Brain pericyte (primary cell): Measurements from ENCODE around the gene PLA2G2F.

ENCODE experiments used
- DNase-seq: peaks from one replicate; pipeline ENCODE4 v3.0.0-alpha.2; 2012; ENCODE audit warnings: low read depth, low spot score

PLA2G2F gene

DNA sequence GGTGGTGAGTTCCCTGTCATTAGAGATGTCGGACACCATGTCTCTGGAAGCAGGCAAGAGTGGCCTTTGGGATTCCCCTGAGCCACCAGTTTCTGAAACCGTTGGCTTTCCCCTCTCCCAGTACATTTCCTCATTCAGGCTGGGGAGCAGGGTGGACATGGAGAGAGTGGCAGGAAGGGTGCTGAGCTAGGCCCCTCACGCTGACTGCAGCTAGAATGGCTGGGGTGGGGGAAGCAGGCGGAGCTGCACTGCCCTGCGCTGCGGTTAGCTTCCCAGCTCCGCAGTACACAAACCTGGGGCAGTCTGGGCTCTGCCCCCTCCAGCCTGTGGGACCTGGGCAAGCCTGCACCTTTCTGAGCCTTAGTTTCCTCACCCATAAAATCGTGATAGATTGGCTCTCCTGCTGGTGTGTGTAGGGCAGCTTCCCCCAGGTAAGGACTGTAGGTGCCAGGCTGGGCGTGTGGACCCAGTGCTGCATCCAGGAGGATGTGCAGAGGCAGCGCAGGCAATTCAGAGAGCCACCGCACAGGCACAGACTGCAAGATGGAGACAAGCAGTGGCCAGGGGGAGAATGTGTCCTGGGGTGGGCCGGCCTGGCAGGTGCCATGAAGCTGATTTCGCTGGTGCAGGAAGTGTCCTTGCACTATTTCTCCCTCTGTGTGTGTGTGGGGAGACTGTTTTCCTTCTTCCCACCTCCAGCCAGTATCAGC lies 3.0 kb downstream of the PLA2G2F start:
- DNase-seq, result no peak

DNA sequence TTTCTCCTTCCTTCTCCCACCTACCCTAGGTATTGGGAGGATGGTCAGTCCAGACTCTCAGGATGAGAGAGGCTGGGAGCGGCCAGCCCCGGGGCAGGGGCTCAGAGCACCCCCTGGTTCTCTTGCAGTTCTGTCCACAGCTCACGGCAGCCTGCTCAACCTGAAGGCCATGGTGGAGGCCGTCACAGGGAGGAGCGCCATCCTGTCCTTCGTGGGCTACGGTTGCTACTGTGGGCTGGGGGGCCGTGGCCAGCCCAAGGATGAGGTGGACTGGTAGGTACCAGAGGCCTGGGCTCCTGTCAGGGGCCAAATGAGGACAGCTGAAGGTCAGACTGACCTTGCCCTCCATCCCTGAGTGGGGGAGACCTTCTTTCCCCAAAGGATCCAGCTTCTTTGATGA lies 4.2 kb downstream of the PLA2G2F start:
- DNase-seq, result no peak

DNA sequence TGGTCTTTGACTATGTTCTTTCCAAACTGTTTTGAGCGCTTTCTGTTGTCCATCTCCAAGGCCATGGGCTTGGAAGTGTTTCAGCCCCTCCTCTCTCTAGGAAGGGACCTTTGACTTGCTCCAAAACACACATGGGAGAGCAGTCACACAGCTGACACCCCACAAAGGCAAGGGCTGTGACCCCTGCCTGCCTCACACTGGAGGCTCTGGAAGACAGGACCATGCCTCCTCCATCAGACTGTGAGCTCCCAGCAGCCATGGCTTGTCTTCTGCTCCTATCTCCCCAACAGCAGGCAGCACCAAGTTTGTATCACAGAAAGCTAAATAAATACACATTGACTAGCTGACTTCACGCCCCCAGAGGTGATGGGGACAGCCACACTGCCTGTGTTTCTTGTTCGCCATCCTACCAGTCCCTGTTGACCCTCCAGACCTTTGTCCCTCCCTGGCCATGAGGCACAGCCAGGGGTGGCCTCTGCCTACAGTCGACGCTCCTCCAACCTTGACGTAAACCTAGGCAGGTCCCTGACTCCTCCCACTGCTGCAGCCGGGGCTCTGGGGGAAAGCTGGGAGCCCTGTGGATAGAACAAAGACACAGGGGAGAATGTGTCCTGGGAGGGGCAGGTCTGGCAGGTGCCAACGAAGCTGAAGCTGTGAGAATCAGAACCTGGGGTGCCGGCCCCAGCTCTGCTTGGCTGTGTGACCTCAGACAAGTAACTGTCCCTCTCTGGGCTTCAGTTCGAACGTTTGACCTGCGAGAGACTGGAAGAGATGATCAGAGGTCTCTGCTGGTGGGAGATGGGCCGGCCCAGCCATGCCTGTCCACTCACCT lies 4.8 kb downstream of the PLA2G2F start:
- DNase-seq, result no peak

DNA sequence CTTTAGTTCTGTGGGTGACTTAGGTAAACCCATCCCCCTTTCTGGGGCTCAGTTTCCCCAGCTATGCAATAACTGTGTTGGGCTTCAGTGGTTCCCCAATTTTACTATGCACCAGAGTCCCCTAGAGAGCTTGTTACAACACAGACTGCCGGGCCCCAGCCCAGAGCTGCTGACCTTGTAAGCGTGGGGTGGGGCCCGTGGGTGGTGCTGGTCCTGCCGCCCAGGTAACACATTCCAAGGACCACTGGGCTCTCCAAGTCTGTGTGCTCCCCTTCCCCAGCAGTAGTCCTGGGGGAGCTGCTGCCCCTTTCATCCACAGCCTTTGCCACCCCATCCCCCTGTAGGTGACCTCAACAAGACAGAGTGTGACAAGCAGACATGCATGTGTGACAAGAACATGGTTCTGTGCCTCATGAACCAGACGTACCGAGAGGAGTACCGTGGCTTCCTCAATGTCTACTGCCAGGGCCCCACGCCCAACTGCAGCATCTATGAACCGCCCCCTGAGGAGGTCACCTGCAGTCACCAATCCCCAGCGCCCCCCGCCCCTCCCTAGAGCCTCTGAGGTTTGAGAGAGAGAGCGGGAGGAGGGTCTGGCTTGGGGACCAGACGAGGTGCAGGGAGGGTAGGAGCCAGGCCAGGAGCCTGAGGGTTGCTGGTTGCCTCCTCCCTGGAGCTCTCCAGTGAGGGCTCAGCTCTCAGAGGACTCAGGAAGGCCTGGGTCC lies 8.9 kb downstream of the PLA2G2F start:
- no peak for DNase-seq

DNA sequence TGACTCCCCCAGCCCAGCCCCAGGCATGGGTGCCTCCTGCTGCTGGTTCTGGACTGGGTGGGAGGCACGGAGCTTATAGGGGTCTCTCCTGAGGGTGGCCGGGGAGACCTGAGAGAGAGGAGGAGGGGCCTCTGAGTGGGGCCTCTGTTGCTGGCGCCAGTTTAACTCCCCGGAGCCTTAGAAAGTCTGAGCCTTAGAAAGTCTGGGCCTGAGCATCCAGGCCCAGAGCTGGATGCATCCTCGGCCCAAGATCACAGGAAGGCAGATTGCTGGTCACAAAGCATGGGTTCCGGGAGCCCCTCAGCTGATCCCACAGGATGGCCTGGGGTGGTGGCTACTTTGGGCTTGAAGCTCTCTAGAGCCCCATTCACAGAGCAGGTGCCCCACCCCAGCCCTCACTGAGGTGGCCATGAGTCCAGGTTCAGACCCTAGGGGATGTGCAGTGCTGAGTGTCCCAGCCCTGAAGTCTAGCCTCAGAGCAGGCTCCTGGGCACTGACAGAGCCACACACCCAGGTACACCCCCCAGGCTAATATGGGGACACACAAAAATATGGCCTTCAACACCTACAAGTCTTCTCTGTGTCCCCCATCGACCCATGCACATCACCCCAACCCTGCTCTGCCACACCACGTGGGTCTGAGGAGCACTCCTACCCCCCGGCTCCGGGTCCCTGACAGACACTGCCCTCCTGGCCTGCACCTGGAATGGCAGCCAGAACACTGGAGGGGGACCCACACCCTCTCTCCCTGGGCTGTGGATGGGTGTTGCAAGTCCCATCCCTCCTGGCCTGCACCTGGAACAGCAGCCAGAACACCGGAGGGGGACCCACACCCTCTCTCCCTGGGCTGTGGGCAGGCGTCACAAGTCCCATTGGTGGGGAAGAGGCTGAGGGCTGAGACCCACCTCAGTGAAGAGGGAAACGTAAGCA lies 9.7 kb downstream of the PLA2G2F start:
- no peak for DNase-seq

DNA sequence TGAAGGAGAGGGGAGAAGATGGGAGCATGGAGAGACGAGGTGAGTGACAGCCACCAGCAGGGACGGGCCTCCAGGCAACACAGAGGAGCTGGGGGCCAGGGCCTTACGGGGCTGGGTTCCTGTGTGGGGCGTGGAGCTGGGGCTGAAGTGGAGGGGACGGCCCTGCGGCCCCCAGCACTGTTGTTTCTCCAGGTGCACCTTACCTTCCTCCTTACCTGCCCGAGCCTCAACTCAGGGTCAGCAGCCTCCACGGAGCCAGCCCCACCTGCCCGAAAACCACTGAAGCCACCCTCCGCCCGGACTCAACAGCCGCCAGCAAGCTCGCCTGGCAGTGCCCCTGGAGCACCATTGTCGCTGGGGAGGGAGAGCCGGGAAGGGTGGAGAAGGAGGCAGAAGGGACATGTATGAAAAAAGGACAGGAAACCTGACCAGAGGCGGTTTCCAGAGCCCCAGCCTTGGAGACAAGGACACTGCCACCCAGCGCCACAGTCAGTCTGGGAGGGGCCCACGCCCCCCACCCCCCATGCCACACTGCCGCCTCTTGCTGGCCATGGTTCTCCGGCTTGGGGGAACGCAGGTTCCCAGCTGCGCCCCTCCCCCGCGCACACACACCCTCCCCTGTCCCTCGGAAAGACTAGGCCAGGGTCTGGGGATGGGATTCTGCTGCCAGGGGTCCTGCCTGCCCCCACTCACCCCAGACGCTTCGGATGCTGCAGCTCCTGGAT lies 10.6 kb downstream of the PLA2G2F start:
- no peak for DNase-seq

DNA sequence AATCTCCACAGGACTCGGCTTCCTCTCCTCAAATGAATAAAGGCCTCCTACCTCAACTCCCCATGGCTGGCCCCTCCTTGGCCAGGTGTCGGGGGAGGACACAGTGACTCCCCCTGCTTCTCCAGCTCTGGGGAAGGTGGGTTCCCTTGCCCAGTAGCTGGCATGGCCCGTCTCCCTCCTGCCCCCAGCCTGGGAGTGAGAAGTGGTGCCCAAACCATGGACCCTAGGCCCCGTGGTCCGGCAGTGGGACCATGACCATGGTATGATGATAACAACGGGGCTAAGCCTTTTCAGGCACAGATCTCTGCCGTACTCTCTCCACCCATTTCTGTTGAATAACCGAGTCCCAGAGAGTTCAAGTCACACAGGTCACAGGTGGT lies 11.2 kb downstream of the PLA2G2F start:
- DNase-seq, result no peak

DNA sequence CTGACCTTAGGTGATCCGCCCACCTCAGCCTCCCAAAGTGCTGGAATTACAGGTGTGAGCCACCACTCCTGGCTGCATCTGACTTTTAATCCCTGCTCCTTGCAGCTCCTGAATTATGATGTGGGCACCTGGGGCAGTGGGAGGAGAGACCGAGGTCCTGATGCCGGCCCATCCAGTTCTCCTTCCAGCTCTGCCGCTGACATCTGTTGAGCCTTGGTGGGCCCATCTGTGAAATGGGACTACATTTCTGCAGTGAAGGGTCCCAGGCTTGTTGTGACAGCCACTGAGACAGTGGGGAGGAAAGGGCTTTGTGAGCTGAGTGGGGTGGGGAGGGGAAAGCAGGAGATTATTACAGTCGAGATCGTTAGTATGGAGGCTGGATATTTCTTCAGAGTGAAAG lies 11.8 kb downstream of the PLA2G2F start:
- DNase-seq, result no peak

DNA sequence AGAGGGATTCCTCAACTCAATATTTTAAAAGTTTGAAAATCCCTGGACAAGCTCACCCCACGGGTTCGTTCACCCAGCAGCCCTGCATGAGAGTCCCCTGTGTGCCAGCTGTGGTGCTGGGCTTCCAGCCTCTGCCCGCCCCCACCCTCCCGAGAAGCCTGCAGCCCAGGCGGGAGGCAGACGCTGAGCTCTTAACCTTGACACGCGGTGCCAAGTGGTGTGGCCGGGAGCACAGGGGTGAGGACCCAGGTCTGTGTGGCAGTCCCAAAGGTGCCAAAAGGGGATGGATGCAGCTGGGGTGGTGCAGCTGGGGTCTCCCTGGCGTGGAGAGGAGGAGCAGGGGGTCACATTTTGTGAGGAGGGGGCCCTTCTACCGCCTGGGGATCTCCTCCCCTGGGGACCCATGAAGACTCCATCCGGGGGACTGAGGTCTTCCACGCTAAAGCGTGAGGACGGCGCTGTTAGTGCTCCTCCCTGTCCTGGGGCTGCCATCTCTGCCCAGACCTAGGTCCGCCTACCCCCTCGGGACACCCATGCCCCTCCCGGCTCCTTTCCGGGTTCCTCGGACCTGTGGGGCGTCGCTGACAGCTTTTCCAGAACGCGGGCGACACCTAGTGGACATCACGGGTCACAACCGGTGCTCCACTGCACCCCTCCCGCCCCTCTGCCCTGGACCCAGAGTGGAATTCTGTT lies 12.9 kb downstream of the PLA2G2F start:
- no peak for DNase-seq

DNA sequence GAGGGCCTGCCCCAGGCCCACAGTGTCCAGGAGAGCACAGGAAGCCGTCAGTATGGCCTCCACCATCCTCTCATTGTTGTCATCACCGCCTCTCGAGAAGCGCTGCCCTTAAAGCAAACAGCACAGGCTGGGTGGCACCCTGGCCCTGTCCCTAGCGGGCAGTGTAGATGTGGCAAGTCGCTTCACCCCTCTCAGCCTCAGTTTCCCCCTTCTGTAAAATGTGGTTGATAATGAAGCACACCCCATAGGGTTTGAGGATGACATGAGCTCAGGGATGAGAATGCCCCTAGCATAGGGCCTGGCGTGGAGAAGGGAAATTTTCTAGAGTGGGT lies 13.4 kb downstream of the PLA2G2F start:
- no peak for DNase-seq

DNA sequence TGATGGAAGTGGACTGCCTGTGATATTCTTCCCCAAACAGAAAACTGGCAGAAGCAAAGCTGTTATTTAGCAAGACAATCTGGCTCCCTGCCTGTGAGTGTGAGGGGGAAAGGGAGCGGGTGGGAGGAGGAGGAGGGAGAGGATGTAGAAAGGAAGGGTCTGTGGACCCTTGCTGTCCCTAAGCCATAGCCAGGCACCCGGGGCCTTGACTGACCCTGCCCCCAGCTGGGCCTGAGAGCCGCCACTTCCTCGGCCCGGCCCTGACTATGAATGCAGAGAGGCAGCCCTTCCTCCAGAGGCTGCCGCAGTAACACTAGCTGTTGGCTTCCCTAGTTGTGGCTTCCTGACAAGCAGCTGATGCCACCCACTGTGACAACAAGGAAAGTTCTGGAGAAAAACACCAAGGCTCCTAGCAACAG lies 13.9 kb downstream of the PLA2G2F start:
- DNase-seq, result no peak

DNA sequence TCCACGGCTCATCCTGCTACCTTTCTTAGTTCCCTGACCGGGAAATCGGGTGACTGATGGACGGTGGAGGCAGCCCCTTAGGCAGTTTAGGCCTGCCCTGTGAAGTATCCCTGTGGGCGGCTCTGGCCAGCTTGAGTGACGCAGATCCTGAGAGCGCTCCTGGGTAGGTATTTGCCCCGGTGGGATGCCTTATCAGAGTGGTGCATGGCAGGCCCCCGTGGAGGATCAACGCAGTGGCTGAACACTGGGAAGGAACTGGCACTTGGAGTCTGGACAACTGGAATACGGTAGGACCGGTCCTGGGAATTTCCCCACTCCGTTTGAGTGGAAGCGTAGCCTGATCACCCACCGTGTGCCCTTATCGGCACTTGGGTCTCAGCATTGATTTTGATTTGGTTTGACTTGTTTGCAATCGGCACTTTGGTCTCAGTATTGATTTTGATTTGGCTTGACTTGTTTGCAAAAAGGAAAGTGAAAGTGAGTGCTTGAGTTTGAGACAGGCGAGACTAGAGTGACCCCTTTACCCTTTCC lies 15.2 kb downstream of the PLA2G2F start:
- DNase-seq, result no peak

DNA sequence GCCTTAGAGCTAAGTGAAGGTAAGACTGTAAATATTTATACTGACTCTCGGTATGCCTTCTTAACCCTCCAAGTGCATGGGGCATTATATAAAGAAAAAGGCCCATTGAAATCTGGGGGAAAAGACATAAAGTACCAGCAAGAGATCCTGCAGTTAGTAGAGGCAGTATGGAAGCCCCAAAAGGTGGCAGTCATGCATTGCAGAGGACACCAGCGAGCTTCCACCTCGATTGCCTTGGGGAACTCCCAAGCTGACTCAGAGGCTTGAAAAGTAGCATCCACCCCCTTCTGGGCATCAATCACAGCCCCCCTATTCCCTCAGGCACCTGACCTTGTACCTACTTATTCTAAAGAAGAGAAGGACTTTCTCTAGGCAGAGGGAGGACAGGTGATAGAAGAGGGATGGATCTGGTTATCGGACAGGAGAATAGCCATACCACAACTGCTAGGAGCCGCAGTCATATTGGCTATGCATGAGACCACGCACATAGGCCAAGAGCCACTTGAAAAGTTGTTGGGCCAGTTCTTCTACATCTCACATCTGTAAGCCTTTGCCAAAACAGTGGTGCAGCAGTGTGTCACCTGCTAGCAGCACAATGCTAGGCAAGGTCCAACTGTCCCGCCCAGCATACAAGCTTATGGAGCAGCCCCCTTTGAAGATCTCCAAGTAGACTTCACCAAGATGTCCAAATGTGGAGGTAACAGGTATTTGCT lies 19.4 kb downstream of the PLA2G2F start:
- no peak for DNase-seq

DNA sequence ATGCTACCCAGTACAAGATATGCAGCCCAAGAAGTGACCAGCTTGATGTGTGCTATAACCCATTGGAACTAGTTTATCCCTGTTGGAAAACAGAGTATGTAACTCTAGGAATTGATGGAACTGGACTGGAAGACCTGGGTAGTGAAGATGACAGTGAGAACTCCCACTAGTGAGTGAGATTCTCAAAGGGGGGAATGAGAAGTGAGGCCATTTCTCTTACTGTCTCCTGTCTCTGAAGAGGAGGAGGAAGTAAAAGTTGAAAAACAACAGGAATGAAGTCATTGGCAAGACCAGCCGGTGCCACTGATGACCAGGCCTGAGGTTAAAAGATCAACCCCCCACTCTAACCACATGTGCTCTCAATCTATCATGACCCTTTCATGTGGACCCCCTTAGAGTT lies 20.9 kb downstream of the PLA2G2F start:
- DNase-seq, result no peak

DNA sequence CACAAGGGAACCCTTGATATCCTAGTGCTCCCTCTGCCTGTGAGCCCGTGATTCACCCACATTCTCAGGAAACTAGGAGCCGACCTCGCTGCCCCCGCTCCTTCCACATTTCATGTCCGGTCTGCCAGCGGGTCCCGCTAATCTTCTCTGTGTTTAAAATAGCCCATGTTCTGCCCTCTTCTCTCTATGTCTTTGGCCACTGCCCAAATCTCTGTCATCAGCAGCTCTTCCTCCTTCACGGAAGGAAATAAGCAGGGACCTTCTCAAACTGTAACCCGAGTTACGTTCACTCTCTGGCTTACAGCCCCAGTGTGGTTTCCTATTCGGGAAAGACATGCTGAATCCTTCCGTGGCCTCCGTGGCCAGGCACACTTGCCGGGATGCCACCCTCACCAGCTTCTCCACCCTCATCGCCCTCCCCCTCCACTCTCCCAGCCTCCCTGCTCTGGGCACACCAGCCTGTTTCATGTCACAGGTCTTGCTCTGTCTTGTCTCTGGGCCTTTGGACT lies 25.6 kb downstream of the PLA2G2F start:
- DNase-seq, result no peak

DNA sequence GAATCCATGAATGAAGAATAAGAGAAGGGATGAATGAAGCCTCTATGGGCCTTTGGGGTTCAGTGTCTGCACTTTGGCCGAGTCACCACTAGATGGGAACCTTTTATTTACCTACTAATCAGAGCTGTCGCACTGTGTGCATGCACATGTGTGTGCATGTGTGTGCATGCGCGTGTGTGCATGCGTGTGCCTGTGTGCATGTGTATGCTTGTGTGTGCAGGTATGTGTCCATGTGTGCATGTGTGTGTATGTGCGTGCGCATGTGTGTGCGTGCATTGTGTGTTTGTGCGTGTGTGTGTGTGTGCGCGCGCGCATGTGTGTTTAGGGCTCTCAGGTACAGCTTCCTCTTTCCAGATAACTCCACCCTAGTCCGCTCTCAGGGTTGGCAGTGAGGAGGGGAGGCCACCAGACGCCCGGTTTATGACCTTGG lies 26.4 kb downstream of the PLA2G2F start:
- no peak for DNase-seq

DNA sequence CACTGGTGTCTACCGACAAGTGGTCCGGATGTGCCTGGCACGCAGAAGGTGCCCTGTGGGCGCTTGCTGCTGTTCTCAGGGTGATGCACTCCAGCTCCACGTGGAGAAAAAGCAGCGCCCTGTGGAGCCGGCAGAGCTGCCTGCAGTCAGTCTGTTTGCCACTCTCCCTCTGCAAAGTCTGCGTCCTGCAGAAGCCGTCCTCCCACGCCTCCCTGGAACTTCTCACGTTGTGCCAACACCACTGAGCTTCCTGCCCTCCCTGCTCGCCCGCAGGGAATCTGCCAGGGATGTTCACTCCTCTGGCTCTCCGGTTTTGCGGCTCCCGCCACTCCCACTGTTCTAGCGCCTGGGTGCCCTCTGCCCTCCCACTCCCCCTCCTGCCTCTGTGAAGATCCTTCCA lies 26.9 kb downstream of the PLA2G2F start:
- no peak for DNase-seq

DNA sequence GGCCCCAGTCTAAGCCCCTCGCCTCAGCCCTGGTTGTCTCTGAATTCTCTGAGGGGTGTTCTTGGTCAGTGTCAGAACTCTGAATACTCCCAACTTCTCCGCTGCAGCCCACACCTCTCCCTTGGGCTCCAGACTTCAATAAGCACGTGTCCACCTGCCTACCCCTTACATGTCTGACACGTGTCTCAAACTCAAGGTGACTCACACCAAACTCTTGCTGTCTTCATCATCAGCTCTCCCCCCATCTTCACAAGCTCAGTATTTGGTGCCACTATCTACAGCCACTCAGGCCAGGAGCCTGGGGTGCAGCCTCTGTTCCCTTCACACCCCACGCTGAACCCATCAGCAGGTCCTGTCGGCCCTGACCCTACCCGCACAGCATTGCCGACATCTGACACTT lies 28.0 kb downstream of the PLA2G2F start:
- no peak for DNase-seq
